Brain microvascular endothelial cell (primary cell): ENCODE measurements around the gene AK5.

Experiments used
- DNase-seq: peaks from one replicate; pipeline ENCODE4 v3.0.0-alpha.2; 2020
- H3K27ac ChIP-seq: fragments of 250-450 bp; sonication (Bioruptor Pico); 2 replicates; pipeline ENCODE4 v1.5.1; 2020; ENCODE audit warnings: mild to moderate bottlenecking, moderate library complexity
- H3K27me3 ChIP-seq: fragments of 250-450 bp; sonication (Bioruptor Pico); replicated peaks from 2 replicates; pipeline ENCODE4 v1.5.1; 2020; ENCODE audit warnings: mild to moderate bottlenecking
- H3K36me3 ChIP-seq: fragments of 250-450 bp; sonication (Bioruptor Pico); replicated peaks from 2 replicates; pipeline ENCODE4 v1.5.1; 2020; ENCODE audit warnings: mild to moderate bottlenecking
- H3K4me3 ChIP-seq: 2 replicates; pipeline ENCODE4 v1.5.1; 2011; ENCODE audit warnings: low read depth, mild to moderate bottlenecking, control low read depth, low read length, moderate library complexity
- CTCF ChIP-seq: IDR thresholded peaks from 2 replicates; pipeline ENCODE4 v1.5.1; 2011; ENCODE audit warnings: low read depth, mild to moderate bottlenecking, moderate library complexity, low read length, control low read depth, inconsistent platforms; ENCODE audit errors: missing control alignments
- in situ Hi-C: cut with HindIII; loops from 2 replicates; pipeline ENCODE4 v1.10.0; 2017; ENCODE audit warnings: low sequenced_read_pairs, low pct_ligation_motif_present

Gene AK5

GRCh38 chr1:77288275-77288674 lies 6.5 kb downstream of the AK5 start:
- DNase-seq = no peak
- H3K27ac ChIP-seq = no peak overlapping the region
- no peak for TF ChIP-seq CTCF
- no peaks in the 10 kb centered on the region for H3K27me3 ChIP-seq
- no peak overlapping the region for H3K4me3 ChIP-seq
- H3K36me3 ChIP-seq = no peaks in the 10 kb centered on the region
- in situ Hi-C loops = no loop called here

- H3K36me3 ChIP-seq = no peaks in the 10 kb centered on the region
- TF ChIP-seq CTCF = no peak
- no peak overlapping the region for H3K4me3 ChIP-seq
- DNase-seq = no peak
- in situ Hi-C loops = no loop called here
- H3K27me3 ChIP-seq = no peaks in the 10 kb centered on the region
- H3K27ac ChIP-seq = no peak overlapping the region
Measured at GRCh38 chr1:77290576-77290975, 8.8 kb downstream of the AK5 start.

- in situ Hi-C loops = no loop called here
- no peak for DNase-seq
- H3K27ac ChIP-seq = no peak overlapping the region
- H3K36me3 ChIP-seq = no peaks in the 10 kb centered on the region
- no peak for TF ChIP-seq CTCF
- H3K4me3 ChIP-seq = no peak overlapping the region
- H3K27me3 ChIP-seq = no peaks in the 10 kb centered on the region
Measured at GRCh38 chr1:77292551-77292950, 10.7 kb downstream of the AK5 start.

GRCh38 chr1:77300566-77300965 lies 18.7 kb downstream of the AK5 start:
- H3K36me3 ChIP-seq = no peaks in the 10 kb centered on the region
- H3K4me3 ChIP-seq = no peak overlapping the region
- in situ Hi-C loops = no loop called here
- TF ChIP-seq CTCF = no peak
- H3K27me3 ChIP-seq = no peaks in the 10 kb centered on the region
- DNase-seq = no peak
- no peak overlapping the region for H3K27ac ChIP-seq

GRCh38 chr1:77303387-77303786 lies 21.6 kb downstream of the AK5 start:
- no peaks in the 10 kb centered on the region for H3K27me3 ChIP-seq
- no peak for TF ChIP-seq CTCF
- no peaks in the 10 kb centered on the region for H3K36me3 ChIP-seq
- no peak overlapping the region for H3K4me3 ChIP-seq
- H3K27ac ChIP-seq = no peak overlapping the region
- no peak for DNase-seq
- in situ Hi-C loops = no loop called here

GRCh38 chr1:77308889-77309621 lies 27.2 kb downstream of the AK5 start:
- no peak overlapping the region for H3K27ac ChIP-seq
- no peaks in the 10 kb centered on the region for H3K27me3 ChIP-seq
- H3K36me3 ChIP-seq = no peaks in the 10 kb centered on the region
- in situ Hi-C loops = no loop called here
- no peak for TF ChIP-seq CTCF
- H3K4me3 ChIP-seq = no peak overlapping the region
- DNase-seq = no peak
